HepG2 (cell line): ENCODE measurements around the gene TMEM255B. TPM values are rescaled to one million over a fixed set of nuclear protein-coding genes. Genes with fewer than 3 reads are reported as not detected.

Experiments
- ATAC-seq: fragments of 200-7000 bp; cut with Tn5 transposase; 3 replicates; pipeline ENCODE4 v1.9.1; 2020; ENCODE audit warnings: mild to moderate bottlenecking, moderate library complexity
- BruUV-seq: library from RNA; stranded (reverse); fragments of 400-500 nt; replicated peaks from 2 replicates; lab custom pipeline; 2021; lab: Mats Ljungman, UMichigan
- CTCF ChIA-PET: fragments of 300-600 bp; formaldehyde crosslinking; extraction: SDS; loops from one replicate; lab custom pipeline; 2021; ENCODE audit warnings: low total read pairs, inconsistent platforms, low intra/inter-chr PET ratio; lab: Yijun Ruan, JAX
- POLR2A ChIA-PET: fragments of 350-600 bp; sonication (Branson Sonifier 250); formaldehyde crosslinking; loops from one replicate; lab custom pipeline; 2020; ENCODE audit warnings: antibody characterized with exemption, inconsistent platforms; lab: Yijun Ruan, JAX
- DNase-seq: peaks from one replicate; pipeline ENCODE4 v3.0.0-alpha.2; 2015; ENCODE audit warnings: low spot score
- FAIRE-seq: peaks from 3 replicates; lab custom pipeline; 2011; peaks lifted over from hg19 to GRCh38; lab: Jason Lieb, UNC
- H2AFZ ChIP-seq: one replicate; pipeline ENCODE4 v1.6.1; 2011; ENCODE audit warnings: low read length, inconsistent platforms
- H3K27ac ChIP-seq: fragments of 300-600 bp; 3 replicates; pipeline ENCODE4 v1.8.0; 2011; ENCODE audit warnings: mixed run types, mild to moderate bottlenecking, mixed read lengths, low read length, inconsistent platforms; ENCODE audit not compliant: insufficient read depth; ENCODE audit errors: extremely low read length
- H3K27me3 ChIP-seq, 2 experiments: fragments of 200-600 bp in 1 of 2; 2 replicates in 1 of 2; 3 replicates in 1 of 2; pipeline versions ENCODE4 v1.6.0 to v1.8.0; 2011; ENCODE audit warnings: low read length in 2 of 2, mild to moderate bottlenecking in 2 of 2, moderate library complexity in 2 of 2, inconsistent platforms in 1 of 2; ENCODE audit not compliant: insufficient read depth in 2 of 2, control insufficient read depth in 1 of 2
- H3K36me3 ChIP-seq, 2 experiments: fragments of 200-600 bp in 1 of 2; replicated peaks in 1 of 2; 2 replicates in 1 of 2; 3 replicates in 1 of 2; pipeline versions ENCODE4 v1.5.1 to v1.8.0; 2011; ENCODE audit warnings: low read length in 2 of 2, inconsistent platforms in 1 of 2; ENCODE audit not compliant: insufficient read depth in 2 of 2, control insufficient read depth in 1 of 2
- H3K4me1 ChIP-seq: 2 replicates; pipeline ENCODE4 v1.5.1; 2012; ENCODE audit warnings: low read length, inconsistent platforms; ENCODE audit not compliant: insufficient read depth
- H3K4me2 ChIP-seq: 2 replicates; pipeline ENCODE4 v1.6.0; 2011; ENCODE audit warnings: low read depth, low read length, inconsistent platforms
- H3K4me3 ChIP-seq, 3 experiments: fragments of 200-600 bp in 1 of 3; sonication (generic), shearing (Covaris generic) in 1 of 3; replicated peaks in 1 of 3; 2 replicates each; pipeline ENCODE4 v1.5.1; 2011 to 2016; ENCODE audit warnings: low read length in 3 of 3, inconsistent platforms in 2 of 3, low read depth in 2 of 3, mild to moderate bottlenecking in 2 of 3, control low read depth in 1 of 3, mixed read lengths in 1 of 3; ENCODE audit not compliant: insufficient read depth in 1 of 3
- H3K79me2 ChIP-seq: one replicate; pipeline ENCODE4 v1.6.1; 2011; ENCODE audit warnings: low read length, inconsistent platforms; ENCODE audit not compliant: insufficient read depth
- H3K9ac ChIP-seq: 2 replicates; pipeline ENCODE4 v1.6.0; 2011; ENCODE audit warnings: mild to moderate bottlenecking, low read depth, low read length, inconsistent platforms; ENCODE audit not compliant: insufficient read depth
- H3K9me3 ChIP-seq: 2 replicates; pipeline ENCODE4 v1.5.1; 2012; ENCODE audit warnings: mild to moderate bottlenecking, low read length
- H4K20me1 ChIP-seq: 2 replicates; pipeline ENCODE4 v1.6.0; 2011; ENCODE audit warnings: inconsistent platforms, mild to moderate bottlenecking, low read length, moderate library complexity; ENCODE audit not compliant: insufficient read depth
- CHD4 ChIP-seq: fragments of 200-600 bp; sonication (generic); IDR thresholded peaks from 2 replicates; pipeline ENCODE4 v1.7.0; 2017; ENCODE audit warnings: mild to moderate bottlenecking, low read length, borderline replicate concordance
- DZIP1 ChIP-seq: sonication (generic); formaldehyde crosslinking; IDR thresholded peaks from 2 replicates; pipeline ENCODE4 v1.5.0; 2020; ENCODE audit warnings: mild to moderate bottlenecking, missing genetic modification reagents
- TCF7 ChIP-seq: sonication (generic); IDR thresholded peaks from 2 replicates; pipeline ENCODE4 v1.6.1; 2016; ENCODE audit warnings: antibody characterized with exemption, low read depth
- ZNF280D ChIP-seq: sonication (generic); formaldehyde crosslinking; IDR thresholded peaks from 2 replicates; pipeline ENCODE4 v1.5.1; 2020; ENCODE audit warnings: mild to moderate bottlenecking, missing genetic modification reagents
- ZNF407 ChIP-seq: sonication (generic); formaldehyde crosslinking; IDR thresholded peaks from one replicate; pipeline ENCODE4 v1.5.1; 2020; ENCODE audit warnings: mild to moderate bottlenecking, missing genetic modification reagents; ENCODE audit errors: not compliant biosample characterization
- ZNF543 ChIP-seq: sonication (generic); formaldehyde crosslinking; IDR thresholded peaks from 2 replicates; pipeline ENCODE4 v1.4.0; 2020; ENCODE audit warnings: mild to moderate bottlenecking, missing genetic modification reagents
- ZNF547 ChIP-seq: sonication (generic); formaldehyde crosslinking; IDR thresholded peaks from 2 replicates; pipeline ENCODE4 v1.5.1; 2020; ENCODE audit warnings: mild to moderate bottlenecking, missing genetic modification reagents
- ZNF569 ChIP-seq: sonication (generic); formaldehyde crosslinking; IDR thresholded peaks from 2 replicates; pipeline ENCODE4 v1.5.0; 2020; ENCODE audit warnings: mild to moderate bottlenecking, missing genetic modification reagents, moderate library complexity, borderline replicate concordance
- WGBS: methylation state at CpG from one replicate; pipeline ENCODE4 v1.1.6; 2017; ENCODE audit warnings: low lambda C conversion rate; 5-methylcytosine and 5-hydroxymethylcytosine counted together
- in situ Hi-C: cut with HindIII; loops from 2 replicates; pipeline ENCODE4 v1.10.0; 2017; ENCODE audit warnings: low pct_unique_long_range_greater_than_20kb; ENCODE audit not compliant: extremely low pct_ligation_motif_present
- intact Hi-C: fragments of 100-400 bp; cut with micrococcal nuclease; formaldehyde crosslinking; loops from one replicate; pipeline ENCODE4 v1.10.0; 2022; ENCODE audit not compliant: unreplicated experiment
- polyA plus RNA-seq, 8 experiments: library from polyadenylated mRNA; depleted of rRNA in 3 of 8; stranded (reverse) in 7 of 8; unstranded in 1 of 8; fragments of >200 nt; fragmentation: Illumina TruSeq in 4 of 8; extraction: Trizol in 4 of 8; gene quantifications; 2 replicates each; pipeline versions ENCODE4 v1.2.1 to v1.2.3, GENCODE V29; 2011 to 2016; ENCODE audit warnings: low read depth in 4 of 8, missing spikeins in 1 of 8, mixed read lengths in 1 of 8; ENCODE audit not compliant: insufficient read depth in 1 of 8
- total RNA-seq, 5 experiments: library from RNA; depleted of rRNA; stranded (reverse); fragments of >200 nt; fragmentation: Illumina TruSeq; extraction: Trizol; gene quantifications; 2 replicates each; pipeline ENCODE4 v1.2.3, GENCODE V29; 2016; ENCODE audit warnings: low read depth in 1 of 5

The TMEM255B gene
- total and polyA plus RNA-seq, 2 of the 13 experiments (the other 11 are each of a cell fraction or from before 2014, with no cell fraction given), result not detected

- FAIRE-seq, result no peak
- H3K9me3 ChIP-seq, result peaks cover 17% of the 10 kb centered on the region
- no TSS peak for BruUV-seq
- H3K4me1 ChIP-seq, result no peaks in the 10 kb centered on the region
- ATAC-seq, result no peak
- no peak overlapping the region for H3K4me3 ChIP-seq
- intact Hi-C loops (no loop called here), in situ Hi-C loops (no loop called here)
- H3K79me2 ChIP-seq, result no peaks in the 10 kb centered on the region
- no peak overlapping the region for H3K9ac ChIP-seq
- no peak overlapping the region for H3K4me2 ChIP-seq
- no peaks in the 10 kb centered on the region for H3K36me3 ChIP-seq
- H4K20me1 ChIP-seq, result no peaks in the 10 kb centered on the region
- no peak for DNase-seq
- CTCF ChIA-PET, result no interaction called here
- POLR2A ChIA-PET, result no interaction called here
- H3K27ac ChIP-seq, result no peak overlapping the region
- no peak overlapping the region for H2AFZ ChIP-seq
- H3K27me3 ChIP-seq, result peaks cover 7 to 24% of the 10 kb centered on the region in 2 experiments; a peak in 3 of 5 replicates
- WGBS, result 35% methylated on average over 18 of the region's 27 CpGs
- TF ChIP-seq ZNF407 (CRISPR knock-in tag) (no peak), ZNF547 (no peak), ZNF280D (CRISPR knock-in tag) (no peak), CHD4 (no peak), DZIP1 (CRISPR knock-in tag) (no peak), TCF7 (no peak), ZNF543 (CRISPR knock-in tag) (no peak), ZNF569 (CRISPR knock-in tag) (no peak)
Observed at GRCh38 chr13:113805431-113806103, 46.5 kb downstream of the TMEM255B start.
